ENCODE measurements around the gene HSD11B1.

Gene HSD11B1

DNA sequence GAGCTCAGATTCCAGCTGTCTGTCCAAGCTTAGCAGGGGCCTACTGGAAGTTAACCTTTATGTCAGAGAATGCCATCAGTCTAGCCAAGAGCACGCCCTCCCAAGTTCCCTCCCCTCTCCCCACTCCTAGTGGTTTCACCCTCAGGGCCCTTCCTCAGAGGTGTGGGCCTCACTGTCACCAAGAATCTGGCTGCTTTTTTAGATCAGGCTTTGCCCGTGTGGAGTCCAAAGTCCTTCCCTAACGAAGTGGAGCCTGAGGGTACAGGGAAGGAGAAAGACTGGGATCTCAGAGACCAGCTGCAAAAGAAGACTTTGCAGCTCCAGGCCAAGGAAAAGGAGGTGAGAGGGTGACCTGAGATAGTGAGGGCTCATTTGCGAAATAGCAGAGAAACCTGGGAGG, 75.6 kb downstream of the HSD11B1 start:
- no peak for DNase-seq (ENCODE audit: low read depth in 1 of 2, low spot score in 1 of 2)

DNA sequence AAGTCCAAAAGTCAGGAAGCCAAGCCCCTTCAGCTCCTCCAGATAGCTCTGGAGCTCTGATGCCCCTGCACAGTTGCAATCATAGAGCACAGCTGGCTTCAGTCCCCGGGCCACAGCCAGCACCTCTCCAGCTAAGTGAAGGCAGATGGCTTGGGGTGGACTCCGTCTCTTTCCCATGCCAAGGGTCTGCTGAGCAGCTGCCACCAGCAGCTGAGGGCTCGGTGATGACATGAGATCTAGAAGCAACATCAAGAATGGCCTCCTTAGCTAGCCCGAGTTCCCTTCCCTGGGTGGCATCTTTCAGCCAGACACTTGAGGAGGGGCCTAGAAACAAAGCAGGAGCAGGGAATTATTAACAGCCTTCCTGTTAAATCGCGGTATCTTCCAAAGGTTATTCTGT, 78.7 kb downstream of the HSD11B1 start:
- no peak for DNase-seq (ENCODE audit: low read depth in 1 of 2, low spot score in 1 of 2)
